ENCODE measurements around the gene IFNL3. TPM values are rescaled to one million over a fixed set of nuclear protein-coding genes. Genes with fewer than 3 reads are reported as not detected.

The IFNL3 gene
- total RNA-seq, 2 donors from 2014 or later: 0.60 TPM; not detected in 1

- ATAC-seq (no peak), DNase-seq (ENCODE audit: low spot score in 2 of 2) (no peak)
- Mint-ChIP-seq H3K36me3 (no peaks in the 10 kb centered on the region), H3K27ac (no peak overlapping the region), H3K9me3 (no peaks in the 10 kb centered on the region)
Observed at GRCh38 chr19:39205449-39205764, 39.4 kb downstream of the IFNL3 start.

DNA sequence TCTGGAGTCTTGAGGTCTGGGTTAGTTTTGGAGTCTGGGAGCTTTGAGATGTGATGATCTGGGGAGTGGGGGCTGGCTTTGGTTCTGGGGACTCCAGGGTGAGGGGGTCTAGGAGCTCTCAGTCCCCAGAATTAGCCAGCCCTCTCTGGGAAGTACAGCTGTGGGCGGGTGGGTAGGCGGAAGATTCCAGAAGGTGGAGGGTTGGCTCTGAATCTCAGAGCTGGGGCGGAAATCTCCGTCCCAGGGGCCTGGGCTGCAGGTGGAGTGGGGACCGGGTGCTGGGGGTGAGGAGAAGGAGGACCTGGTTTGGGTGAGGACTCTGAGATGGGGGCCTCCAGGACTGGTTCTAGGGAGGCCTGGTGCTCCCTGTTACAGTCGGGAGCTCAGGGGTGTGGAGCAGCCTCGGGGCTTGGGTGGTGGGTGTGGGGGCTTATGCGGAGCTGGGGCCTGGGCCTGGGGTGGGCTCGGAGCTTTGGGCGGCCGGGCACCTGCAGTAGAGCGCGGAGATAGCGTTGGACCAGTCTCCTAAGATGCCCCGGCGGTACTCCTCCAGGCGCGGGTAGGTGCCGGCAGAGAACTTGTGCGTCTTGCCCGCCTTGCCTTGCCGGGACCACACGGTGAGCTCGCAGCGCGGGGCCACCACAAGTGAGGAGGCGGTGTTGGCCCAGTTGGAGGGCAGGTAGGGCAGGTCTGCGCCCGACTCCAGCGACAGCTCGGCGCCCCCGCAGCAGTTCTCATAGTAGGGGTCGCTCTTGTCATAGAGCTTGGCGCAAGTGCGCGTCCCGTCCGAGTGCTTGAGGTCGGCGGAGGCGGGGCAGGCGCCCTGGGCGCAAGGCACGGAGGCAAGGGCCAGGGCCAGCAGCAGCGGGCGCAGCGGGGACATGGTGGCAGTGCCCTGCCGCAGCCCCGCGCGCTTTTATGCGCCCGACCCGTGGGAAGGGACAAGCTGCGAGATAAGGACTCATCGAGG lies 41.1 kb downstream of the IFNL3 start, which contains the start of gene SYCN:
Gene SYCN, minus strand, starts transcription at position 892 of the 970 bp plus-strand sequence. Its CDS starts 9 bp downstream, at position 883.
- DNase-seq (ENCODE audit: low spot score in 2 of 2): no peak
- Mint-ChIP-seq H3K36me3 (no peaks in the 10 kb centered on the region), H3K9me3 (no peaks in the 10 kb centered on the region), H3K27ac (no peak within 1 kb of the TSS)
- no peak for ATAC-seq

- DNase-seq (ENCODE audit: low spot score in 2 of 2): no peak
- ATAC-seq: no peak
- Mint-ChIP-seq H3K36me3 (no peaks in the 10 kb centered on the region), H3K9me3 (no peaks in the 10 kb centered on the region), H3K27ac (no peak overlapping the region)
Observed at GRCh38 chr19:39202998-39203355, 41.8 kb downstream of the IFNL3 start.

DNA sequence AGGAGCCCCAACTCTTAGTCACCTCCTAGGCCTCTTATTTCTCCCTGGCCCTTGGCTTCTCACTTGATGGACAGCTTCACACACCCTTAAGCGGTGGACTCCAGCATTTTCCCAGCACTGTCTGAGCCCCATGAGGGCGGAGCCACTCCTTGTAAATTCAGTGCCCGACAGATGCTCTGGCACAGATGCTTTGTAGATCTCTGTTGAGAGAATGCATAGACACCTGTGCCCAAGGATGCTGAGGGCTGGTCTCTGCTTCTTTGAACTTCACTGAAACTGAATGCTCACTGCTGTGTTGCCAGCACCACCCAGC lies 44.0 kb downstream of the IFNL3 start:
- Mint-ChIP-seq H3K27ac (no peak overlapping the region), H3K9me3 (no peaks in the 10 kb centered on the region), H3K36me3 (peaks cover 0 to 8% of the 10 kb centered on the region in 2 donors)
- ATAC-seq: no peak
- no peak for DNase-seq (ENCODE audit: low spot score in 2 of 2)

DNA sequence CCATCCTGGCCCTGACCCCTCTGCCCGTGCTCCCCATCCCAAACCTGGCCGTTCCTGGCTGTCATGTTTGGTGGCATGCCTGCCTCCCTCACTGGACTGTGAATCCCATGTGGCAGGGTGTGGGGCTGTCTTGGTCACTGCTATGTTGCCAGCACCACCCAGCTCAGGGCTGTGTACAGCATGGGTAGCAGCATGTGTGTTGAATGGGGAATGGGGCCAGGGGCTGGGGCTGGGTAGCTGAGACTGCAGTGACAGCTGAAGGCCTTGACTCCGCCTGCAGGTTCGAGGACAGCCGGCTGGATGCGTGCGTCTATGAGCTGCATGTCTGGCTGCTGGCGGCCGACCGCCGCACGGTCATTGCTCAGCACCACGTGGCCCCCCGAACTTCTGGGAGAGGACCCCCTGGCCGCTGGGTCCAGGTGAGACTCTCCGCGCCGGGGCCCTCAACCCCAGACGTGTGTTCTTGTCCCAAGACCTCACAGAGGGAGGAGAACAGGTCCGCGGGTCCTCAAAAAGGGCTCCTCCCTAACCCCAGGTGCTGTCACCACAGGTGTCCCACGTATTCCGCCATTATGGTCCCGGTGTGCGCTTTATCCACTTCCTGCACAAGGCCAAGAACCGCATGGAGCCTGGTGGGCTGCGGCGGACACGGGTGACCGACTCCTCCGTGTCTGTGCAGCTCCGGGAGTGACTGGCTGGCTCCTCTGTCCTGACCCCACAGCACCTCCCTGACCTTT lies 44.6 kb downstream of the IFNL3 start:
- Mint-ChIP-seq H3K27ac (no peak overlapping the region), H3K9me3 (no peaks in the 10 kb centered on the region), H3K36me3 (peaks cover 0 to 8% of the 10 kb centered on the region in 2 donors)
- ATAC-seq: no peak
- DNase-seq (ENCODE audit: low spot score in 2 of 2): no peak

DNA sequence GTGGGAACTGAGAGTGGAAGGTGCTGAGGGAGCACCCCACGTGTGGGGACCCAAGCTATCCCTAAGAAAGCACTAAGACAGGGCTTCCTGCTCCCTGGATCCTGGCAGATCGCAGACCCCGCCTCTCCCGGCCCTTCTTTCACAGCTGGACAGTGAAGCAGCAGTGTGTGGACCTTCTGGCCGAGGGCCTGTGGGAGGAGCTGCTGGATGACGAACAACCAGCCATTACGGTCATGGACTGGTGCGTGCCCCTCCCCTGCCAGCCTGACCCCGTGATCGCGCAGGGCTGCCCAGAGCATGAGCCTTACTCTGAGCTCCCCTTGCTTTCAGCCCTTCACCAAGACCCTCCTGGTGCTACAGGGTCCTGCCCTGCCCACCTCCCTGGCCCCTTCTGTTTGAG lies 45.8 kb downstream of the IFNL3 start:
- Mint-ChIP-seq H3K9me3 (no peaks in the 10 kb centered on the region), H3K36me3 (peaks cover 0 to 8% of the 10 kb centered on the region in 2 donors), H3K27ac (no peak overlapping the region)
- DNase-seq (ENCODE audit: low spot score in 2 of 2) (no peak), ATAC-seq (no peak)

GRCh38 chr19:39197808-39198207 lies 47.0 kb downstream of the IFNL3 start:
- peaks cover 0 to 8% of the 10 kb centered on the region in 2 donors for H3K36me3 Mint-ChIP-seq
- no peak overlapping the region for H3K27ac Mint-ChIP-seq
- no peak for ATAC-seq
- DNase-seq (ENCODE audit: low spot score in 2 of 2): no peak
- no peaks in the 10 kb centered on the region for H3K9me3 Mint-ChIP-seq

GRCh38 chr19:39196860-39197562 lies 47.8 kb downstream of the IFNL3 start, which contains the start of gene NCCRP1:
Gene NCCRP1 (plus strand): TSS chr19:39196964. CDS start chr19:39196983, 19 bp downstream.
- ATAC-seq (no peak), DNase-seq (ENCODE audit: low spot score in 2 of 2) (no peak)
- H3K27ac Mint-ChIP-seq: no peak within 1 kb of the TSS
- H3K36me3 Mint-ChIP-seq: peaks cover 0 to 8% of the 10 kb centered on the region in 2 donors
- H3K9me3 Mint-ChIP-seq: no peaks in the 10 kb centered on the region

DNA sequence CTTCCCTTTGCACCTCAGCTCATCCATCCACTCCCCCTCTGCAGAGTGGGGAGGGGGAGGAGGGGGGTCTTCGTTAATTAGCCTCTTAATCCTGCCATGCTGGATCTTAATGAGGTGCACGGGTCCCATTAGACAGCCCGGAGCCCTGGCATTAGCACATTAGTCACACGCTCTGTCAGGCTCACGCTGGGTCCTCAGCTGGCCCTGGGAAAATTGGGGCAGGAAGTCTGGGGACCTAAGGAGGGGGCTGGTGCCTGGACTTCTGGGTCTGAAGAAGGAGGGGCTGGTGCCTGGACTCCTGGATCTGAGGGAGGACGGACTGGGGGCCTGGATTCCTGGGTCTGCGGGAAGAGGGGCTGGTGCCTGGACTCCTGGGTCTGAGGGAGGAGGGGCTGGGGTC lies 48.5 kb downstream of the IFNL3 start:
- Mint-ChIP-seq H3K27ac (no peak overlapping the region), H3K9me3 (no peaks in the 10 kb centered on the region), H3K36me3 (peaks cover 0 to 8% of the 10 kb centered on the region in 2 donors)
- ATAC-seq (peak in 1 of 2 donors; percentile 40), DNase-seq (ENCODE audit: low spot score in 2 of 2) (no peak)

GRCh38 chr19:39195755-39196154 lies 49.1 kb downstream of the IFNL3 start:
- Mint-ChIP-seq H3K9me3 (no peaks in the 10 kb centered on the region), H3K27ac (no peak overlapping the region), H3K36me3 (peaks cover 0 to 8% of the 10 kb centered on the region in 2 donors)
- no peak for ATAC-seq
- DNase-seq (ENCODE audit: low spot score in 2 of 2): no peak

DNA sequence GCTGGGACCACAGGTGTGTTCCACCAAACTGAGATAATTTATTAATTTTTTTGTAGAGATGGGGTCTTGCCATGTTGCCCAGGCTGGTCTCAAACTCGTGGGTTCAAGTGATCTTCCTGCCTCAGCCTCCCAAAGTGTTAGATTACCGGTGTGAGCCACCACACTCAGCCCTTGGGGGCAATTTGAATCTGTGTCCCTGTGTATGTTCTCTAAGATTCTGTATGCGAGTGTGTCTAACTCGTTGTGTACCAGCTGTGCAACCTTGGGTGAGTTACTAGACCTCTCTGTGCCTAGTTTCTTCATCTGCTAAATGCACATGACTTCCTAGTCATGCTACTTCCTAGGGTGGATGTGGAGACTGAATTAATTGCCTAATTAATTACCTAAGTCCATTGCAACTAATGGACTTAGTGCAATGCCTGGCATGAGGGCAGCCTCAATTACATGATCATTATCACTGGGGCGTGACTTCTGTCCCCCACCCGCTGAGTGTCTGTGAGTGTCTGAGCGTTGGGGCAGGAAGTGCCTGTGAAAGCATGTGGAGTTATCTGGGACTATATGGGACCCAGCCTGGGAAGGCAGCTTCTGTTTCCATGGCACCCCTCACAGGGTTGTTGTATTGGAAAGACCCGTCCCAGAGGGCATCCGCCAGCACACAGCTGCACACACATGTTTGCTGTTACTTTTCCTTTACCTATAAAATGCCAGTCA lies 49.8 kb downstream of the IFNL3 start:
- H3K9me3 Mint-ChIP-seq: no peaks in the 10 kb centered on the region
- no peak overlapping the region for H3K27ac Mint-ChIP-seq
- peaks cover 0 to 8% of the 10 kb centered on the region in 2 donors for H3K36me3 Mint-ChIP-seq
- no peak for ATAC-seq
- no peak for DNase-seq (ENCODE audit: low spot score in 2 of 2)

- peaks cover 0 to 8% of the 10 kb centered on the region in 2 donors for H3K36me3 Mint-ChIP-seq
- no peak for ATAC-seq
- DNase-seq (ENCODE audit: low spot score in 2 of 2): no peak
- H3K27ac Mint-ChIP-seq: peak overlapping the region in 1 of 2 donors; percentile 10
- H3K9me3 Mint-ChIP-seq: no peaks in the 10 kb centered on the region
Observed at GRCh38 chr19:39193803-39194202, 51.0 kb downstream of the IFNL3 start.

Other genes starting within 250 kb of the IFNL3 start
- under 1 TPM in 1 of 2 donors, not detected in 1; 0.35 TPM for gene FBXO27, start 212.5 kb downstream of the IFNL3 start, total RNA-seq
- under 1 TPM in 1 of 2 donors, not detected in 1; 0.08 TPM for gene ACP7, start 160.6 kb downstream of the IFNL3 start, total RNA-seq
- 10 to 100 TPM; 15.6 to 19.4 TPM for gene PAK4, start 119.2 kb downstream of the IFNL3 start, total RNA-seq
- gene NCCRP1, start 48.0 kb downstream of the IFNL3 start, total RNA-seq: not detected
- not detected for gene SYCN, start 40.7 kb downstream of the IFNL3 start, total RNA-seq
- not detected for gene IFNL4, start 3.9 kb upstream of the IFNL3 start, total RNA-seq
- under 1 TPM in 1 of 2 donors, not detected in 1; 0.35 TPM for gene IFNL2, start 23.4 kb upstream of the IFNL3 start, total RNA-seq
- gene IFNL1, start 51.4 kb upstream of the IFNL3 start, total RNA-seq: 1 to 10 TPM in 1 of 2 donors, not detected in 1; 1.8 TPM
- 10 to 100 TPM in 1 of 2 donors, 1 to 10 TPM in 1; 5.3 to 11.2 TPM for gene LRFN1, start 75.9 kb upstream of the IFNL3 start, total RNA-seq
- gene GMFG, start 91.0 kb upstream of the IFNL3 start, total RNA-seq: 100 to 1,000 TPM; 315 to 372 TPM
- 10 to 100 TPM; 42.1 to 56.1 TPM for gene SAMD4B, start 97.4 kb upstream of the IFNL3 start, total RNA-seq
- gene PAF1, start 146.1 kb upstream of the IFNL3 start, total RNA-seq: 10 to 100 TPM; 42.2 to 58.2 TPM
- 10 to 100 TPM; 22.2 to 23.6 TPM for gene MED29, start 146.4 kb upstream of the IFNL3 start, total RNA-seq
- 100 to 1,000 TPM in 1 of 2 donors, 10 to 100 TPM in 1; 59.7 to 183 TPM for gene ZFP36, start 161.8 kb upstream of the IFNL3 start, total RNA-seq
- gene PLEKHG2, start 167.7 kb upstream of the IFNL3 start, total RNA-seq: 10 to 100 TPM; 52.4 to 55.6 TPM
- 1,000 to 10,000 TPM; 3,128 to 3,624 TPM for gene RPS16, start 190.9 kb upstream of the IFNL3 start, total RNA-seq
- 100 to 1,000 TPM; 197 to 211 TPM for gene SUPT5H, start 200.6 kb upstream of the IFNL3 start, total RNA-seq
- 10 to 100 TPM; 71.2 to 84.8 TPM for gene TIMM50, start 235.8 kb upstream of the IFNL3 start, total RNA-seq

Measured in activated naive CD4-positive, alpha-beta T cell treated with anti-CD3 and anti-CD28 coated beads, Interleukin-2, amount 50 U/mL, for 72 hours (primary cell).